SU-DHL-6 (cell line): Measurements from ENCODE around the gene RTF1.

Source experiments
- H2AFZ ChIP-seq: fragments of 200-600 bp; sonication (generic); 2 replicates; pipeline ENCODE4 v1.6.1; 2014; ENCODE audit warnings: low read depth, mild to moderate bottlenecking, moderate library complexity, mixed read lengths, antibody characterized with exemption, low read length; ENCODE audit not compliant: severe bottlenecking
- H3F3A ChIP-seq: fragments of 200-600 bp; shearing (Covaris generic); 2 replicates; pipeline ENCODE4 v1.6.0; 2016; ENCODE audit warnings: antibody characterized with exemption, mild to moderate bottlenecking; ENCODE audit not compliant: insufficient read depth
- H3K27ac ChIP-seq: fragments of 200-600 bp; sonication (generic); 2 replicates; pipeline ENCODE4 v1.5.1; 2016; ENCODE audit warnings: low read depth, mild to moderate bottlenecking, low read length, moderate library complexity, mixed read lengths
- H3K27me3 ChIP-seq: fragments of 200-600 bp; sonication (generic), shearing (Covaris generic); 2 replicates; pipeline ENCODE4 v1.6.0; 2014; ENCODE audit warnings: mild to moderate bottlenecking, low read length
- H3K36me3 ChIP-seq: fragments of 200-600 bp; sonication (generic); 2 replicates; pipeline ENCODE4 v1.6.1; 2014; ENCODE audit warnings: mild to moderate bottlenecking, low read length, mixed read lengths
- H3K4me2 ChIP-seq: fragments of 300-600, 200-600 bp; shearing (Covaris generic), sonication (generic); 2 replicates; pipeline ENCODE4 v1.6.0; 2014; ENCODE audit warnings: low read length, low read depth, mild to moderate bottlenecking; ENCODE audit not compliant: poor library complexity, severe bottlenecking
- H3K4me3 ChIP-seq: fragments of 200-600 bp; sonication (generic); 2 replicates; pipeline ENCODE4 v1.5.1; 2014; ENCODE audit warnings: antibody characterized with exemption, low read length, mild to moderate bottlenecking, mixed read lengths; ENCODE audit not compliant: insufficient read depth, poor library complexity, severe bottlenecking
- H3K79me2 ChIP-seq: fragments of 200-600 bp; sonication (generic); 2 replicates; pipeline ENCODE4 v1.6.1; 2014; ENCODE audit warnings: mild to moderate bottlenecking, low read length, moderate library complexity; ENCODE audit not compliant: insufficient read depth
- H3K9ac ChIP-seq: fragments of 200-600 bp; sonication (generic); 2 replicates; pipeline ENCODE4 v1.7.0; 2014; ENCODE audit warnings: mild to moderate bottlenecking, low read length
- H3K9me2 ChIP-seq: fragments of 200-600 bp; sonication (generic); replicated peaks from 2 replicates; pipeline ENCODE4 v1.6.1; 2014; ENCODE audit warnings: low read length; ENCODE audit not compliant: insufficient read depth
- H3K9me3 ChIP-seq: fragments of 200-600 bp; sonication (generic); 2 replicates; pipeline ENCODE4 v1.6.1; 2014; ENCODE audit warnings: low read length, mixed read lengths; ENCODE audit not compliant: insufficient read depth
- H4K20me1 ChIP-seq: fragments of 200-600 bp; sonication (generic); 2 replicates; pipeline ENCODE4 v1.6.1; 2014; ENCODE audit warnings: low read depth, mild to moderate bottlenecking, antibody characterized with exemption, low read length, moderate library complexity, mixed read lengths
- CTCF ChIP-seq: fragments of 200-600 bp; sonication (generic); IDR thresholded peaks from one replicate; pipeline ENCODE4 v1.5.1; 2017; ENCODE audit warnings: antibody characterized with exemption, mild to moderate bottlenecking, low read length, moderate library complexity; ENCODE audit not compliant: insufficient read depth, poor library complexity, severe bottlenecking
- EZH2phosphoT487 ChIP-seq: fragments of 200-600 bp; sonication (generic), shearing (Covaris generic); conservative IDR thresholded peaks from 2 replicates; pipeline ENCODE4 v1.6.1; 2018; ENCODE audit warnings: mild to moderate bottlenecking, antibody characterized with exemption, low read length, moderate library complexity, mixed read lengths

Gene RTF1

GRCh38 chr15:41387646-41388045, 29.2 kb upstream of the RTF1 start:
- no peak overlapping the region for H3K9ac ChIP-seq
- no peaks in the 10 kb centered on the region for H3K9me2 ChIP-seq
- H3F3A ChIP-seq = peaks cover 22% of the 10 kb centered on the region; the same call in 1 of the 2 replicates
- no peaks in the 10 kb centered on the region for H4K20me1 ChIP-seq
- H2AFZ ChIP-seq = no peak overlapping the region
- H3K27me3 ChIP-seq = no peaks in the 10 kb centered on the region
- no peaks in the 10 kb centered on the region for H3K9me3 ChIP-seq
- H3K79me2 ChIP-seq = no peaks in the 10 kb centered on the region
- H3K4me2 ChIP-seq = no peak overlapping the region
- no peaks in the 10 kb centered on the region for H3K36me3 ChIP-seq
- no peak overlapping the region for H3K27ac ChIP-seq
- no peak overlapping the region for H3K4me3 ChIP-seq
- TF ChIP-seq CTCF (no peak), EZH2phosphoT487 (no peak)

GRCh38 chr15:41392659-41393058, 24.2 kb upstream of the RTF1 start:
- Histone ChIP-seq H3K9me2 (no peaks in the 10 kb centered on the region), H2AFZ (no peak overlapping the region), H3K27me3 (no peaks in the 10 kb centered on the region), H3K27ac (no peak overlapping the region), H3K36me3 (no peaks in the 10 kb centered on the region), H3K79me2 (no peaks in the 10 kb centered on the region), H3K9ac (no peak overlapping the region), H3K4me3 (no peak overlapping the region), H3K9me3 (no peaks in the 10 kb centered on the region), H4K20me1 (no peaks in the 10 kb centered on the region), H3K4me2 (no peak overlapping the region), H3F3A (peaks cover 22% of the 10 kb centered on the region; the same call in 1 of the 2 replicates)
- TF ChIP-seq EZH2phosphoT487 (no peak), CTCF (no peak)

GRCh38 chr15:41394924-41395323, 22.0 kb upstream of the RTF1 start:
- Histone ChIP-seq H3F3A (peaks cover 11% of the 10 kb centered on the region; the same call in 1 of the 2 replicates), H3K9me2 (no peaks in the 10 kb centered on the region), H2AFZ (no peak overlapping the region), H4K20me1 (no peaks in the 10 kb centered on the region), H3K9ac (no peak overlapping the region), H3K9me3 (no peaks in the 10 kb centered on the region), H3K27ac (no peak overlapping the region), H3K79me2 (no peaks in the 10 kb centered on the region), H3K36me3 (no peaks in the 10 kb centered on the region), H3K27me3 (no peaks in the 10 kb centered on the region), H3K4me3 (no peak overlapping the region), H3K4me2 (no peak overlapping the region)
- TF ChIP-seq EZH2phosphoT487 = no peak
- no peak for TF ChIP-seq CTCF

GRCh38 chr15:41396111-41396510, 20.8 kb upstream of the RTF1 start:
- Histone ChIP-seq H2AFZ (no peak overlapping the region), H3K9ac (no peak overlapping the region), H3F3A (peaks cover 11% of the 10 kb centered on the region; the same call in 1 of the 2 replicates), H3K27ac (no peak overlapping the region), H3K36me3 (no peaks in the 10 kb centered on the region), H4K20me1 (no peaks in the 10 kb centered on the region), H3K9me3 (no peaks in the 10 kb centered on the region), H3K4me2 (no peak overlapping the region), H3K4me3 (no peak overlapping the region), H3K79me2 (0 out of 2 replicates have a peak, but pooled peaks cover 2% of the 10 kb centered on the region), H3K9me2 (no peaks in the 10 kb centered on the region), H3K27me3 (no peaks in the 10 kb centered on the region)
- TF ChIP-seq EZH2phosphoT487 (no peak), CTCF (no peak)
